NCI-H446 (cell line): ENCODE data around the gene TSHZ1.

ENCODE experiments used
- DNase-seq, 2 experiments: peaks; one replicate each; lab custom pipeline; 2025; lab: John Stamatoyannopoulos, UW

TSHZ1 gene

GRCh38 chr18:75220551-75221355 is 10.2 kb downstream of the TSHZ1 start:
- DNase-seq = no peak

- no peak for DNase-seq
Observed at GRCh38 chr18:75221397-75221796, 10.8 kb downstream of the TSHZ1 start.

- no peak for DNase-seq
Observed at GRCh38 chr18:75221897-75222296, 11.3 kb downstream of the TSHZ1 start.

GRCh38 chr18:75222407-75222806 is 11.8 kb downstream of the TSHZ1 start:
- DNase-seq = no peak

- DNase-seq = no peak
Observed at GRCh38 chr18:75223687-75224347, 13.2 kb downstream of the TSHZ1 start.

- DNase-seq = no peak
Observed at GRCh38 chr18:75226286-75226955, 15.8 kb downstream of the TSHZ1 start.

GRCh38 chr18:75226956-75227316 is 16.3 kb downstream of the TSHZ1 start:
- DNase-seq = no peak

GRCh38 chr18:75227535-75228296 is 17.1 kb downstream of the TSHZ1 start:
- DNase-seq = no peak

GRCh38 chr18:75228967-75229366 is 18.4 kb downstream of the TSHZ1 start:
- DNase-seq = no peak

GRCh38 chr18:75229437-75229836 is 18.8 kb downstream of the TSHZ1 start:
- DNase-seq = no peak

GRCh38 chr18:75230163-75231052 is 19.8 kb downstream of the TSHZ1 start:
- DNase-seq = no peak

- no peak for DNase-seq
Observed at GRCh38 chr18:75231053-75231406, 20.4 kb downstream of the TSHZ1 start.

GRCh38 chr18:75234901-75235300 is 24.3 kb downstream of the TSHZ1 start:
- no peak for DNase-seq

- DNase-seq = no peak
Observed at GRCh38 chr18:75235896-75236295, 25.3 kb downstream of the TSHZ1 start.

- no peak for DNase-seq
Observed at GRCh38 chr18:75238100-75238499, 27.5 kb downstream of the TSHZ1 start.

GRCh38 chr18:75238786-75239185 is 28.2 kb downstream of the TSHZ1 start:
- no peak for DNase-seq

GRCh38 chr18:75240433-75240832 is 29.8 kb downstream of the TSHZ1 start:
- no peak for DNase-seq

- no peak for DNase-seq
Observed at GRCh38 chr18:75241705-75242104, 31.1 kb downstream of the TSHZ1 start.

GRCh38 chr18:75244351-75245313 is 34.0 kb downstream of the TSHZ1 start:
- DNase-seq = no peak
